Esophagus squamous epithelium (tissue), 5 donors: ENCODE measurements around the gene AURKA. TPM values are rescaled to one million over a fixed set of nuclear protein-coding genes. Genes with fewer than 3 reads are reported as not detected.
"Not testable (repeated sequence)": the region's sequence is repeated elsewhere in the genome, so short reads cannot be mapped to it uniquely, and the experiment has no call there.

ENCODE experiments used
- DNase-seq: peaks from one replicate; lab custom pipeline; 2025; lab: John Stamatoyannopoulos, UW
- H3K27ac ChIP-seq, 4 donors: fragments of 200-600 bp; sonication (generic); one replicate each; pipeline ENCODE4 v1.5.1; 2016 to 2019; ENCODE audit warnings: mild to moderate bottlenecking in 1 of 4
- H3K27me3 ChIP-seq, 4 donors: fragments of 200-600 bp; sonication (generic); 1 replicate in 3 of 4; 2 replicates in 1 of 4; pipeline versions ENCODE4 v1.5.1 to v1.6.0; 2017 to 2021; ENCODE audit warnings: antibody characterized with exemption in 1 of 4
- H3K36me3 ChIP-seq, 3 donors: fragments of 200-600 bp; sonication (generic); one replicate each; pipeline ENCODE4 v1.5.1; 2016 to 2019
- H3K4me1 ChIP-seq, 3 donors: fragments of 200-600 bp; sonication (generic); one replicate each; pipeline ENCODE4 v1.5.1; 2017 to 2019
- H3K4me3 ChIP-seq, 4 donors: fragments of 200-600 bp; sonication (generic); 1 replicate in 3 of 4; 2 replicates in 1 of 4; pipeline ENCODE4 v1.5.1; 2016 to 2019; ENCODE audit warnings: mild to moderate bottlenecking in 2 of 4, moderate library complexity in 1 of 4
- H3K9me3 ChIP-seq, 3 donors: fragments of 200-600 bp; sonication (generic); one replicate each; pipeline ENCODE4 v1.5.1; 2016 to 2019
- CTCF ChIP-seq, 6 experiments: fragments of 450-650 bp in 4 of 6; fragments of 200-600 bp in 2 of 6; sonication (generic) in 2 of 6; IDR thresholded peaks; one replicate each; pipeline ENCODE4 v1.5.1; 2016 to 2019; ENCODE audit warnings: antibody characterized with exemption in 6 of 6, mild to moderate bottlenecking in 4 of 6, moderate library complexity in 4 of 6
- POLR2A ChIP-seq, 4 donors: fragments of 450-650 bp; IDR thresholded peaks; one replicate each; pipeline ENCODE4 v1.6.1; 2017; ENCODE audit warnings: antibody characterized with exemption in 4 of 4, mild to moderate bottlenecking in 4 of 4, moderate library complexity in 3 of 4
- WGBS, 2 donors: methylation state at CpG; one replicate each; pipeline ENCODE4 v1.1.5; 2018; 5-methylcytosine and 5-hydroxymethylcytosine counted together
- intact Hi-C: fragments of 100-400 bp; cut with DNase I; formaldehyde crosslinking; loops from one replicate; pipeline ENCODE4 v1.15.0; 2022
- total RNA-seq, 4 donors: library from RNA; depleted of rRNA; stranded (reverse); fragments of >200 nt; gene quantifications; one replicate each; pipeline ENCODE4 v1.1.0, GENCODE V29; 2016
- donor health status: DM: yes; HTN: yes; CAD: no.

Gene AURKA
- total RNA-seq, 4 donors from 2014 or later = 2.9 to 25.8 (median 12.3) TPM

DNA sequence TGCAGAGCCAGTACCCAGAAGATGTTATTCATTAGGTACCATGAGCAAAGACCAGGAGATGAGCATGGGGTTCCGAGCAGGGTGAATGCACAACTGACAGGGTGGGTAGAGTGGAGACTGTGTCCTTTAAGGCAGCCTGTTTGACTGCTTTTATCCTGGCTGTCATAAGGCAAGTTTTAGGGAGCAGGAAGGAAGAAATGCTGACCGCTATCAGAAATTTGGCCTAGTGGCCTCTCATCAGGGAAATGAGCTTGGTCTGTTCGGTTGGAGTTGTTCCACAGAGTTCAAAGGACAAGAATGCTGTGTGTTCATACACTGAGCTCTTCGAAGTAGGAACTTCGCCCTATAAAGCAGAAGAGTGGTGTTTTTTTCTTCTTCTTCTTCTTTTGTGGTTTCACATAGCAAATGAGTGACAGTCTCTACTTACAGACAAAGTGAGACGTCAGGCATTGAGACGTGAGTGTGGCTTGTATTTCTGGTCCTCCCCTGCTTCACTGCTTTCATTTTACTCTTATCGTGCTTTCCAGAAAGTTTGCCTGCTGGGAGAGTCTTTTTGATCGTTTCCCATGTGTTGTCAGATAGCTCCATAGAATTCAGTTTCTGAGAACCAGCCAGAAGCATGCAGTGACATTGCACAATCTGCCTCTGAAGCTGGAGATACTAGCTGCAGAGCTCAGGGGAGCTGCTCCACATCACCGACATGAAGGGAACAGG lies 19.9 kb upstream of the AURKA start, which contains the start of gene CASS4:
Gene CASS4 (plus strand): TSS at position 502 of the 714 bp plus-strand sequence. CDS start 199 bp downstream, at position 701.
- peak within 1 kb of the TSS; percentile 36 to 80 (median 64) for H3K27ac ChIP-seq
- H3K36me3 ChIP-seq = peaks cover 0 to 25% (median 4%) of the 10 kb centered on the region in 3 donors
- TF ChIP-seq CTCF (IDR thresholded peaks at IDR 0.05) (no peak), POLR2A (IDR thresholded peaks at IDR 0.05) (peak in 1 of 4 donors; percentile 46)
- H3K4me1 ChIP-seq = peaks cover 0 to 18% (median 7%) of the 10 kb centered on the region in 3 donors
- no peaks in the 10 kb centered on the region for H3K27me3 ChIP-seq
- intact Hi-C loops = no loop called here
- peak within 1 kb of the TSS in 3 of 4 donors; percentile 17 to 47 (median 17) for H3K4me3 ChIP-seq
- WGBS, 2 donors = 43 to 51% methylated on average over 10 of the region's 10 CpGs
- no peak for DNase-seq
- no peaks in the 10 kb centered on the region for H3K9me3 ChIP-seq

DNA sequence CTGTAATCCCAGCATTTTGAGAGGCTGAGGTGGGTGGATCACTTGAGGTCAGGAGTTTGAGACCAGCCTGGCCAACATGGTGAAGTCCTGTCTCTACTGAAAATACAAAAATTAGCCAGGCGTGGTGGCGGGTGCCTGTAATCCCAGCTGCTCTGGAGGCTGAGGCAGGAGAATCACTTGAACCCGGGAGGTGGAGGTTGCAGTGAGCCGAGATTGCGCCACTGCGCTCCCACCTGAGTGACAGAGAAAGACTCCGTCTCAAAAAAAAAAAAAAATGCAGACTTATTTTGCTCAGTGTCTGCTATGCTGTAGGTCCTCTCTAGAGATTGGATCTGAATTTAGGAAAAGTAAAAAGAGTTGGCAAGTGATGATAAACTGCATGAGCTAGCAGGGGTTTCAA lies 19.3 kb upstream of the AURKA start:
- WGBS, 2 donors = 93% methylated on average over 5 to 7 of the region's 7 CpGs
- H3K9me3 ChIP-seq, H3K27me3 ChIP-seq, intact Hi-C loops, DNase-seq, H3K4me3 ChIP-seq: not testable (repeated sequence)
- H3K36me3 ChIP-seq = peaks cover 0 to 31% (median 4%) of the 10 kb centered on the region in 3 donors
- H3K27ac ChIP-seq = peak overlapping the region; percentile 36 to 80 (median 64)
- peaks cover 0 to 18% (median 7%) of the 10 kb centered on the region in 3 donors for H3K4me1 ChIP-seq

DNA sequence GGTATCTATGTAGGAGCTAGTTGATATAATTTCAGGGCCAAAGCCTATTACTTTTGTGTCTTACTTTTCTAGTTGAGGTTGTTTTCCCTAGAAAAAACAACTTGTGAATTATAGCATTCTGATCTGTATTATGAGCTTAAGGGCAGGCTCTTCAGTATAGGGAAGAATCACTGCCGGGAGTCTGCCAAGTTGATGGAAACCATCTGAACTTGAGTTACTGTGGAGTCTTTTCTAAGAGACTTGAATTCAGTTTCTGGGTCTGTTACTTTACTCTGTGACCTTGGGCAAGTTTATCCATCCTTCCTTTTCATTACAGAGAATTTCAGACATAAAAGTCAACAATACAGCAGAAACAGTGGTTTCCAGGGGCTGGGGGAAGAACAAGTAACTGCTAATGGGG lies 17.9 kb upstream of the AURKA start:
- Histone ChIP-seq H3K27ac (no peak overlapping the region), H3K27me3 (no peaks in the 10 kb centered on the region), H3K36me3 (peaks cover 0 to 44% (median 4%) of the 10 kb centered on the region in 3 donors), H3K4me1 (peaks cover 0 to 18% (median 7%) of the 10 kb centered on the region in 3 donors), H3K4me3 (no peak overlapping the region), H3K9me3 (no peaks in the 10 kb centered on the region)
- no peak for DNase-seq
- TF ChIP-seq POLR2A (IDR thresholded peaks at IDR 0.05) (no peak), CTCF (IDR thresholded peaks at IDR 0.05) (no peak)
- intact Hi-C loops = no loop called here
- WGBS, 2 donors = 67 to 91% methylated on average over 1 of the region's 1 CpG

- Histone ChIP-seq H3K36me3 (peaks cover 0 to 49% (median 4%) of the 10 kb centered on the region in 3 donors), H3K27ac (peak overlapping the region in 1 of 4 donors; percentile 17), H3K9me3 (no peaks in the 10 kb centered on the region), H3K27me3 (no peaks in the 10 kb centered on the region), H3K4me1 (peaks cover 0 to 18% (median 7%) of the 10 kb centered on the region in 3 donors), H3K4me3 (no peak overlapping the region)
- WGBS, 2 donors = 74 to 85% methylated on average over 5 of the region's 5 CpGs
- DNase-seq = no peak
- TF ChIP-seq CTCF (IDR thresholded peaks at IDR 0.05) (no peak), POLR2A (IDR thresholded peaks at IDR 0.05) (no peak)
- intact Hi-C loops = no loop called here
These were observed 17.5 kb upstream of the AURKA start for GRCh38 chr20:56409521-56409920.

- TF ChIP-seq CTCF (IDR thresholded peaks at IDR 0.05) (no peak), POLR2A (IDR thresholded peaks at IDR 0.05) (no peak)
- Histone ChIP-seq H3K9me3 (no peaks in the 10 kb centered on the region), H3K4me3 (no peak overlapping the region), H3K4me1 (peaks cover 0 to 9% (median 7%) of the 10 kb centered on the region in 3 donors), H3K27ac (no peak overlapping the region), H3K27me3 (no peaks in the 10 kb centered on the region), H3K36me3 (peaks cover 0 to 75% (median 18%) of the 10 kb centered on the region in 3 donors)
- intact Hi-C loops = no loop called here
- WGBS, 2 donors = 92 to 98% methylated on average over 3 of the region's 3 CpGs
- no peak for DNase-seq
These were observed 14.9 kb upstream of the AURKA start for GRCh38 chr20:56406910-56407309.

DNA sequence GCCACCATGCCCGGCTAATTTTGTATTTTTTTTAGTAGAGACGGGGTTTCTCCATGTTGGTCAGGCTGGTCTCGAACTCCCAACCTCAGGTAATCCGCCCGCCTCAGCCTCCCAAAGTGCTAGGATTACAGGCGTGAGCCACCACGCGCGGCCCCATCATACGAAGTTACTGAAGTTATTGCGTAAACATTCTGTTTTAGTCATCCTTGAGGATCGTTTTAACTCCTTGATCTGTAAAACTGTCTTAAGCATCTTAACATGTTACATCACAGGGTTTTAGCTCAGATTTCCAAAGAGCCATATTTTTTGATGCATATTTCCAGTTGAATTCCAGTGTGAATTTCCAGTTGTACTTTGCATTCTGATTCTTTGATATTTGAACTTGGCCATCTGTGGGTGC lies 13.3 kb upstream of the AURKA start:
- DNase-seq, intact Hi-C loops, H3K9me3 ChIP-seq, H3K27me3 ChIP-seq, H3K27ac ChIP-seq, H3K4me3 ChIP-seq, H3K4me1 ChIP-seq: not testable (repeated sequence)
- H3K36me3 ChIP-seq = peaks cover 5 to 90% (median 18%) of the 10 kb centered on the region in 3 donors
- 81 to 87% methylated on average over 8 to 12 of the region's 12 CpGs for WGBS, 2 donors
